Tibial nerve (tissue), 4 donors: ENCODE results near the gene LZTR1.
"Not testable (repeated sequence)": the region's sequence is repeated elsewhere in the genome, so short reads cannot be mapped to it uniquely, and the experiment has no call there.

Source experiments
- EP300 ChIP-seq, 2 donors: sonication (generic); formaldehyde crosslinking; IDR thresholded peaks; one replicate each; pipeline ENCODE4 v1.6.1; 2017; ENCODE audit warnings: antibody characterized with exemption in 2 of 2, mild to moderate bottlenecking in 1 of 2
- POLR2A ChIP-seq, 2 donors: fragments of 450-650 bp; IDR thresholded peaks; one replicate each; pipeline ENCODE4 v1.6.1; 2017; ENCODE audit warnings: antibody characterized with exemption in 2 of 2, mild to moderate bottlenecking in 2 of 2, moderate library complexity in 2 of 2
- TF ChIP-seq, protein P1 (sequence below), 5 experiments: fragments of 200-600 bp in 3 of 5; fragments of 450-650 bp in 2 of 5; sonication (generic) in 3 of 5; IDR thresholded peaks; one replicate each; pipeline ENCODE4 v1.5.1; 2016 to 2019; ENCODE audit warnings: antibody characterized with exemption in 5 of 5, mild to moderate bottlenecking in 3 of 5, moderate library complexity in 2 of 5

DNA sequence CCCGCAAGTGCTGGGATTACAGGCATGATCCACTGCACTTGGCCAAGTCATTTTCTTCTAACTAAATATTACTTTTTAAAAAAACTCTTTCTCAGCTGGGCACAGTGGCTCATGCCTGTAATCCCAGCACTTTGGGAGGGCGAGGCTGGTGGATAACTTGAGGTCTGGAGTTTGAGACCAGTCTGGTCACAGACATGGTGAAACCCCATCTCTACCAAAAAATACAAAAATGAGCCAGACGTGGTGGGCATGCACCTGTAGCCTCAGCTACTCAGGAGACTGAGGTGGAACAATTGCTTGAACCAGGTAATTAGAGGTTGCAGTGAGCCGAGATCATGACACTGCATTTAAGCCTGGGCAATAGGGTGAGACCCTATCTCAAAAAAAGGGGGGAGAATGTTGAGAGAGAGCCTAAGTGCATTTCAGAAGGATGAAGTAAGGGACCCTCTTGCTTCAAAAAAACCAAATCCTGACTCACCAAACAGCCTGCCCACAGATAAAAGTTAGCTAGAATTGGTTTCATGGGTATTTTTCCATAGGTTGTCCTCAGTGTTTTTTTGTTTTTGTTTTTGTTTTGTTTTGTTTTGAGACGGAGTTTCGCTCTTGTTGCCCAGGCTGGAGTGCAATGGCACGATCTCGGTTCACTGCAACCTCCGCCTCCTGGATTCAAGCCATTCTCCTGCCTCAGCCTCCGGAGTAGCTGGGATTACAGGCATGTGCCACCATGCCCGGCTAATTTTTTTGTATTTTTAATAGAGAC, 46.1 kb upstream of the LZTR1 start:
- TF ChIP-seq, protein P1, sequence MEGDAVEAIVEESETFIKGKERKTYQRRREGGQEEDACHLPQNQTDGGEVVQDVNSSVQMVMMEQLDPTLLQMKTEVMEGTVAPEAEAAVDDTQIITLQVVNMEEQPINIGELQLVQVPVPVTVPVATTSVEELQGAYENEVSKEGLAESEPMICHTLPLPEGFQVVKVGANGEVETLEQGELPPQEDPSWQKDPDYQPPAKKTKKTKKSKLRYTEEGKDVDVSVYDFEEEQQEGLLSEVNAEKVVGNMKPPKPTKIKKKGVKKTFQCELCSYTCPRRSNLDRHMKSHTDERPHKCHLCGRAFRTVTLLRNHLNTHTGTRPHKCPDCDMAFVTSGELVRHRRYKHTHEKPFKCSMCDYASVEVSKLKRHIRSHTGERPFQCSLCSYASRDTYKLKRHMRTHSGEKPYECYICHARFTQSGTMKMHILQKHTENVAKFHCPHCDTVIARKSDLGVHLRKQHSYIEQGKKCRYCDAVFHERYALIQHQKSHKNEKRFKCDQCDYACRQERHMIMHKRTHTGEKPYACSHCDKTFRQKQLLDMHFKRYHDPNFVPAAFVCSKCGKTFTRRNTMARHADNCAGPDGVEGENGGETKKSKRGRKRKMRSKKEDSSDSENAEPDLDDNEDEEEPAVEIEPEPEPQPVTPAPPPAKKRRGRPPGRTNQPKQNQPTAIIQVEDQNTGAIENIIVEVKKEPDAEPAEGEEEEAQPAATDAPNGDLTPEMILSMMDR (IDR thresholded peaks at IDR 0.05) = not testable (repeated sequence)
- not testable (repeated sequence) for TF ChIP-seq EP300, POLR2A (IDR thresholded peaks at IDR 0.05)
